ENCODE data around the gene KIAA1210.

KIAA1210 gene

GRCh38 chrX:119028733-119029330 lies 98.8 kb downstream of the KIAA1210 start:
- no peak overlapping the region for H3K4me3 ChIP-seq (ENCODE audit: low read depth, low read length)
- no peak for TF ChIP-seq CTCF (IDR thresholded peaks at IDR 0.05; ENCODE audit: control insufficient read depth, extremely low read depth, insufficient read depth)
- no peak for DNase-seq (ENCODE audit: low read depth)

Data from LNCaP clone FGC (cell line).